ENCODE results near the gene SASS6.

Gene SASS6, protein sequence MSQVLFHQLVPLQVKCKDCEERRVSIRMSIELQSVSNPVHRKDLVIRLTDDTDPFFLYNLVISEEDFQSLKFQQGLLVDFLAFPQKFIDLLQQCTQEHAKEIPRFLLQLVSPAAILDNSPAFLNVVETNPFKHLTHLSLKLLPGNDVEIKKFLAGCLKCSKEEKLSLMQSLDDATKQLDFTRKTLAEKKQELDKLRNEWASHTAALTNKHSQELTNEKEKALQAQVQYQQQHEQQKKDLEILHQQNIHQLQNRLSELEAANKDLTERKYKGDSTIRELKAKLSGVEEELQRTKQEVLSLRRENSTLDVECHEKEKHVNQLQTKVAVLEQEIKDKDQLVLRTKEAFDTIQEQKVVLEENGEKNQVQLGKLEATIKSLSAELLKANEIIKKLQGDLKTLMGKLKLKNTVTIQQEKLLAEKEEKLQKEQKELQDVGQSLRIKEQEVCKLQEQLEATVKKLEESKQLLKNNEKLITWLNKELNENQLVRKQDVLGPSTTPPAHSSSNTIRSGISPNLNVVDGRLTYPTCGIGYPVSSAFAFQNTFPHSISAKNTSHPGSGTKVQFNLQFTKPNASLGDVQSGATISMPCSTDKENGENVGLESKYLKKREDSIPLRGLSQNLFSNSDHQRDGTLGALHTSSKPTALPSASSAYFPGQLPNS
- total RNA-seq, result 3.4 to 8.6 reads per million in 2 donors

DNA sequence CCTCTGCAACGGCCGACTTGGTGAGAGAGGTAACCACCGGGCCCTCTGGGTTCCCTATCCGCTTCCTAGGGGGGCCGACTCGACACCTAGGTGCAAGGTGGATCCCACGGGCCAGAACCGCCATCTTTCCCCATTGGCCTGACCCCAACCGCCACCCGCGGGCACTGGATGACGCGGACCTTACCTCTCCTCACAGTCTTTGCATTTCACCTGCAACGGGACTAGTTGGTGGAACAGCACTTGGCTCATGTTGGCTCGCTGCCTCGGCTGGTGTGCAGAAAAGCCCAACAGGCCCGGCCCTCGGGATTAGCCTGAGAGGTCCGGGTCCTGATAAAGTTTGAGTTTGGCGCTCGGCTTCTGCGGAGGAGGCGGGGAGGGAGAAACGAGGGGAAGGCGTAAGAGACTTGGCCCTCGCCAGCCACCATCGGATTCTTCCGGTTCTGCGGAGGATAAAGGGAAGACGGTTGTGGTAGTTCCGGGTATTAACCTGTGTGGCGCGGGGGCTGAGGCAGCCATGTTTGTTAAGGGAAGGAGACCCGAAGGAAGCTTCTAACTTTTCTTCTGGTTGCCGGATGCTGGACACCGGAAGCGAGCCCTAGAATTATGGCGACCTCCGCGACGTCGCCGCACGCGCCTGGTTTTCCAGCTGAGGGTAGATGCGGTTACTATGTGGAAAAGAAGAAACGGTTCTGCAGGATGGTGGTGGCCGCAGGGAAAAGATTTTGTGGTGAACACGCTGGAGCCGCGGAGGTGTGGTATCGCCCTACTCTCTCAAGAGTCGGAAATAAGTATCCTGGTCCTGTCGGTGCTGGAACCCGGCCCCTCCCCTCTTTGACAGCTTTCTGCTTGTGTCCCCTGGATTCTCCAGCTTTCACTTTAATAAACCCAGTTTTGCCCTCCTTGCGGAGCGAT lies at the start of gene SASS6, which contains the start of gene TRMT13:
Gene SASS6, minus strand, starts transcription at position 365 of the 912 bp plus-strand sequence. Its CDS starts 116 bp downstream, at position 249.
Gene TRMT13, plus strand, starts transcription at position 598 of the 912 bp plus-strand sequence. Its CDS starts 6 bp downstream, at position 604.
- peak; percentile 86 to 99 (median 93) for DNase-seq

DNA sequence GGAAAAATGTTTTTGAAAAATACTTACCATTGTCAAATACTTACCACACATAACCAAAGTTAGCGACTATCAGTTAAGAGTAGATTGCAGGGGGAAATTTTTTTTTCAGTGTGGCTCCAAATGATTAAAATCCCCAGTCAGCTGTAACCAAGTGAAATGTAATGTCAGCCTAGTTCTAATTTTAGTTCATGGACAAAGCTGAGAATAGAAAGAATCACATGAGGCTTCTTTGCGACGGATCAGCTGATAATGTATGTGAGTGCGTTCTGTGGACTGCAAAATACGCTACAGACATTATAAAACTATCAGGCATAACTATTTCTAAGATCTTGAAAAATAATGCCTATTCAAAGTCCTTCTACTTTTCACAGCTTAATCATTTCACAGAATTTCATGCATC lies 45.4 kb upstream of the SASS6 start, which contains the start of gene LRRC39:
Gene LRRC39, minus strand, starts transcription at position 166 of the 400 bp plus-strand sequence. CDS start 9,740 bp downstream, outside the sequence.
- DNase-seq, result no peak

DNA sequence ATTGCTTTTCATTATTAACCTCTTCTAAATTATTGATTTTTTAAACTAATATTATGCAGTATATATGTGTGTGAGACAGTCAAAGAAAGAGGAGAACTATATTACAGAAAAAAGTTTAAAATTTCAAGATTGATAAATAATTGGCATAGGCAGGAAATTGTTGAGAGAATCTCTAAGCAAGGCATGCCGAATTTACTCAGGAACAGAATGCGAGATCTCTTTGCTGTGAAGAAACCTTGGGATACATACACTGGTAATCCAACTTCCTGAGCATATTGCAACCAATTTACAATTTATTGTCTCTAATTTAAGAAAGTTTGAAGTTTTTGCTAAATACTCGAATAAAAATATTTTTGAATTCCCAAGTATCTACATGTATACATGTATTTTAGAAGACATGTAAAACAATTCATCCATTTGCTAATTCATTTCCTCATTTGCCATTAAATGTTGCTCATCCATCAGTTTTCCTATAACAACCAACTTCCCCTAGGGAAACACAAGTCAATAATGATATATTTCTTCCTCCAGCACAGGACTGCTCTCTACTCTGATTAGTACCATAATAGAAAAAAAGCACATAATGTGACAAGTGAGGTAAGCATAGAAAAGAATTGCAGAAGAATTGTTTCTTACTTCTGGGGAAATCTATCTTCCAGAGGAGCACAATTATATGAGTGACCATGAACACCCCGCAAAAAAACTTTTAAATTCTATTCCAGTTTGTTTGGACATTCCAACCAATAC lies 44.7 kb upstream of the SASS6 start:
- no peak for DNase-seq

DNA sequence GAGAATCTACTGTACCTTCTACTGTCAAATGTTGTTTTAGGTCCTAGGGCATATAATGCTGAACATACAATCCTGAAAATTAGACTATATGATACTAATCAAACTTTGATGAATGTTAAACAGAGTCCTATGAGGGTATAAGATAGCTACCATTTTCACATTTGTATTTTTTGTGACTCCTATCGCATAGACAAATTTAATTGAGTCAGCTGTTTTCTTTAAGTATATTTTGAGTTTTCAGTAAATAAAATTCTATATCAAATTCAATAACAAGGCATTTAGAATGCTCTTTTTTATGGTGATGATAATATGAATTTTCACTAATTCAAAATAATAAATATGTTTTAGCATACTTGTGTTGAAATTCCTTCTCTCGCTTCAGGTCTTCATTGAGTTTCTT lies 35.3 kb upstream of the SASS6 start:
- DNase-seq, result no peak

DNA sequence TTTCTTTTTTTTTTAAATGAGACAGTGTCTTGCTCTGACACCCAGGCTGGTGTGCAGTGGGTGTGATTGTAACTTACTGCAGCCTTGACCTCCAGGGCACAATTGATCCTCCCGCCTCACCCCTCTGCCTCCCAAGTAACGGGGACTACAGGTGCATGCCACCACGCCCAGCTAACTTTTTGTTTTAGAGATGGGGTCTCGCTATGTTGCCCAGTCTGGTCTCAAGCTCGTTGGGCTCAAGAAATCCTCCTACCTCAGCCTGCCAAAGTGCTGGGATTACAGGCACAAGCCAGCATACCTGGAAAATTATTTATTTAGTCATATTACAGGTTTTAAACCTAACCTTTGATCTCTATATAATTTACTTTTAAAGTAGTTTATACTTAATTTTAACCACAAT lies 32.0 kb upstream of the SASS6 start:
- no peak for DNase-seq

DNA sequence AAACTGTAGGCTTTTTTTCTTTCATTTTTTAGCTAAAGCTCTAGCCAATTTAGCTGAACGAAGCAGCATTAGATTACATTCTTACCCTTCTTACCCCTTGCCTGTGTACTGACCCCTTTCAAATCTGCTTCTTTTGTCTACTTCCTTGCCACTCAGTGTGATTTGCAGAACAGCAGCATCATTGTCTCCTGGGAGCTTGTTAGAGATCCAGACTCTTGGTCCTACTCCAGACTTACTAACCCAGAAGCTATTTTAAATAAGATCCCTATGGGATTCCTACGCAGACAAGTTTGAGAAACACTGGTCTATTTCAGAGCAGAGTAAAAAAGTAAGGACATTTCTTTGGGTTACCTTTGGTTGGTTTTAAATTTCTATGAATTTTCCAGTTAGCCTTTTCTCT lies 31.5 kb upstream of the SASS6 start:
- DNase-seq, result no peak

DNA sequence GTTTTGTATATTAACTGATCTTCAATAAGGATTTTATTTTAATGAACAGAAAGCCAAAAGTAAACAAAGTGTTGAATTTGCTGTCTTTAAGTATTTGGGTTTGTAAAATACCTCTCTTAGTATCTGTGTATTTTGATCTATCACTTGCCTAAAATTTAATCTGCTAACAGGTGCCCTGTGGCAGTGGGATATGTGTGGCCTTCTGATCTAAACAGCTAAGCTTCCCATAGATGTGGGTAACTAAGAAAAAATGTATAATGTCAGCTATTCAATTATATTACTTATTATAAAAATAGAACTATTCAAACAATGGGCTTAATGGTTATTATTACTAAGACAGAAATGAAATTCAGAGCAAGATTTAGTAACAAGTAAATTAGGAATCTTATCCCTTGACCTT lies 30.2 kb upstream of the SASS6 start:
- no peak for DNase-seq

DNA sequence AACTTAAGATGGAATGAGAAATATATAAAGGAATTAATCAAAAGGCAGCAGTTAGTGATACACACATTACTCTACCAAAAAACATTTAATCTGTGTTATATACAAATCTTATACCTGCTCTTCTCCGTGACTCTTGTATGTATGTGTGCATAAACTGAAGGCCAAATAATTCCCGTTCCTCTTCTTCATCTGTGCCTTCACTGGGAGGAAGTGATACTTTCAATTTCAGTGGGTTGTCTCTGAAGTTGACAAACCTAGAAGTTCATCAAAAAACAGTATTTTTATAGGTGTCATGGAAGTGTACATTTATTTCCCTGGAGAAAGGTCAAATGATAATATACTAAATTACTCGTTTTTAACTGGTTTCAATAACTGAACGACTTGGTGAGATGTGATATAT lies 19.5 kb upstream of the SASS6 start:
- no peak for DNase-seq

DNA sequence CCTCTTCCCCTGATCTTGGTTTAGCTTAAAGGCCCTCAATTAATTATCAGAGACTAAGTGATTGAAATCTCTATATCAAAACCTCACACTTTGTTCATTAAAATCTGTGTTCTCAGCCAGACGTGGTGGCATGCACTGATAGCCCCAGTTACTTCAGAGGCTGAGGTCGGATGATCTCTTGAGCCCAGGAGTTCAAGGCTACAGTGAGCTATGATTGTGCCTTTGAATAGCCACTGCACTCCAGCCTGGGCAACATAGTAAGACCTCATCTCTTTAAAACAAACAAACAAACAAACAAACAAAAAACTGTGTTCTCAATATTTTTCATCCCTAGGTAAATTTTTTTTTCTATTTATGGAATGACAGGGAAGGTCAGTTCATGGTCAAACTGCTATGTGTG lies 18.9 kb upstream of the SASS6 start:
- no peak for DNase-seq

DNA sequence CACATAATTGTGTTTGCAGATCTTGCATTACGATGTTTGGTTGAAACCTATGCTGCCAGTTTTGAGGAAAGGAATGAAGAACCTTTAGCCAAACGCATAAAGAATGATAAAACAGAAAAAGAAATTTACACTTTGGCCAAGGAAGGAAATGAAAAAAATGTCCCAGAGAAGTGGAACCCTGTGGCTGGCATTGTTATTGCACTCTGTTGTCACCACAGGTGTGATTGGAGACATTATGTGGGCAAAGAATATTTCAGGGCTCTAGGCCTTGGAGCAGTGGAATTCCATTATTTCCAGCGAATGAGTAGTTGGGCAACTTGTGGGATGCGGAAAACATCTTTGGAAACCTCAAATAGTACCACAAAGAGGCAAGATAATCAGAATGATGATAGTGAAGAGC lies 15.1 kb upstream of the SASS6 start:
- no peak for DNase-seq

DNA sequence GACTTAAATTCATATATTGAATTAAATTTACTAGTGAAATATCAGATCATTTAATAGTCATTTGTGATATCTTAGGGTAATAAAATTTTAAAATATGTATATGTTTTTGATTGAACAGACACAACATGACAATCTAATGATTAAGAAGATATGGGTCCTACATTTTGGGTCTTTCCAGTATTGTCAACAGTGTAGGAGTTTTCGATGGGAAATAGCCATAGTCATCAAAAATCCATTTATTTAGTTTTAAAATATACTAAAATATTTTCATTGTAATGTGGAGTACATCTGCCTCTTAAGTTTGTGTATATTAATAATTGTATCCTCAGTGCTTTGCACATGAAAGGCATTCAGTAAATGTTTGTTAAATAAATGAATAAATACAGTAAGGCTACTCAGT lies 14.2 kb upstream of the SASS6 start:
- DNase-seq, result no peak

DNA sequence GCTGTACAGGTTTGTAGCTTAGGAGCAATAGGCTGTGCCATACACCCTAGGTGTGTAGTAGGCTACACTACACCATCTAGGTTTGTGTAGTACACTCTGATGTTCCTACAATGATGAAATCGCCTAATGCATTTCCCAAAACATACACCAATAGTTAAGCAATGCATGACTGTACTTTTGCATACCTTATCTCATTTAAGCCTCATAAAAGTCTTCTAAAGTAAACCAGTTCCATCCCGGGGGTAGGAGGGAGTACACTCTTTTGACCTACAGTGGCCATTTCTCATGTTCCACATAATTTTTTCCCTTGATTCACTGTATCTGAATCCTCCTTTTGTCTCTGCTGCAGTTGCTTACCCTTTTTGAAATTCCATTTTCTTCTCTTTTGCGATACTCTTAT lies 12.4 kb upstream of the SASS6 start:
- DNase-seq, result no peak

DNA sequence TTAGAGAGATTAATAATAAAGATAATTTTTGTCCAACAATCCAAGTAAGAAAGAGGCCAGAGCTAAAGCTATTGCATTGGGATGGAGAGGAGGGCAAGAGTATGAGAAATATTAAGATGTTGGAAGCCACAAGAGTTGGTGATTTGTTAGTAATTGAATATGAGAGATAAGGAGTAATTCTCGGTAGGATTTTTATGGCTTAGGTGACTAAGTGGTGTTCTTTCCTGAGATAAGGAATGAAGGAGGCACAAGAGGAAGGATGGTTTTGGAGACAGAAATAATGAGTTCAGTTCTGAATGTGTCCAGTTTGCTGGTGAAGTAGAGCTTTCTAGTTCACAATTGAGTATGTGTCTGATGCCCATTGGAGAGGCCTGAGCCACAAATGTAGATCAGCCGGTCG lies 9.6 kb upstream of the SASS6 start:
- DNase-seq, result no peak

DNA sequence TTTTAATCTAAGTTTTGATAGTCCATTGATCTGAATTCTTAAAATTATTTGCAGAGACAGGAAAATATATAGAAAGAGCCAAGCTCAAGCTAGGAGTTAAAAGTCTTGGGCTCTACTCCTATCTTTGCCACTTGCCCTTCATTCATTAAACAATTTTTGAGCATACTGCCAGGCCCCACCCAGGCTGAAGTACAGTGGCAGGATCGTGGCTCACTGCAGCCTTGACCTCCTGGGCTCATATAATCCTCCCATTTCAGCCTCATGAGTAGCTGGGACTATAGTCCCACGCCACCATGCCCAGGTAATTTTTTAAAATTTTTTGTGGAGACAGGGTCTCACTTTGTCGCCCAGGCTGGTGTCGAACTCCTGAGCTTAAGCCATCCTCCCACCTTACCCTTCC lies 8.5 kb upstream of the SASS6 start:
- DNase-seq, result no peak

DNA sequence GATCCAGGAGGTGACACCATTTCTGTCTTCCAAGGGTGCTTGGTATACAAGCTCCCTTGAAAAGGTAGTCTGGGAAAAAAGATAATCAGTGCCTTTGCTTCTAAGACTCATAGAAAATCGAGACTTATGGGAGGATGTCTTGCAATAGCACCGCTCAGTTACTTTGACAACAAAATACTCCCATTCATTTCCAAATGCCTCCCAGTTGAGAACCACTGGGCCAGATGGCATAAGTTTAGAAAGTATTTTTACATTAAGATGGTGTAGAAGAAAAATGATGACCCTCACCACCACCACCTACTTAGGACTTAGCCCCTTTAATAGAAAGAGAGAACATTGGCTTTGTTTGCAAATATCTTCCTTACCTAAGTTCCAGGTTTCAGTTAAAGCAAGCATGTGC lies 4.9 kb upstream of the SASS6 start:
- no peak for DNase-seq

DNA sequence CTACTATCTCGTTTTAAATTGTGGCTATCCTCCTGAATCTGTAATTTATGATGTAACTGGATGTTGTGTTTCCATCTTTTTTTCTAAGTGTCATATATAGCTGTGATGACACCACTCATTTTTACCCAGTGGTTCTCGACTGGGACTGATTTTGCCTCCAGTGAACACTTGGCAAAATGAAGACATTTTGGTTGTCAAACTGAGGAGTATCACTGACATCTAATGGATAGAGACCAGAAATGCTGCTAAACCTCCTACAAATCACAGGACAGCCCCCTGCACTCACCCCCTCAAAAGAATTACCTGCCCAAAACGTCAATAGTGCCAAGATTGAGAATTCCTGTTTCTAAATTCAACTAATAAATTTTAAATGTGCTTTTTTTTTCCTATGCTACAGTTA lies 2.1 kb upstream of the SASS6 start:
- peak in 1 of 5 experiments; percentile 15 for DNase-seq

DNA sequence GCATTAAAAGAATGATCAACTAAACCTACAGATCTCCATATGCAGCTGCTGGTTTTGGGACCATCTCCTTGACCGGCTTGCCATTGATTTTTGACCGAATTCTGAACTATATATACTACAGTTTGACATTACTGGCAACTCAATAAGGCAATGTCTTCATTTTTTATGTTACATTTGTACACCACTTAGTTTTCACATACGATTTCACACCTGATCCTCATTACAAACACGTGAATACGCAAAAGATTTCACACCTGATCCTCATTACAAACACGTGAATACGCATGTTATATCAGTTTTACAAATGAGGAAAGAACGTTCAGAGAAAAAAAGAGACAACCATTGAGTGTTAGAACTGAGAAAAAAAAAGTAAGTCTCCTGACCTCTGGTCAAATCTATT lies 1.1 kb downstream of the SASS6 start:
- no peak for DNase-seq

DNA sequence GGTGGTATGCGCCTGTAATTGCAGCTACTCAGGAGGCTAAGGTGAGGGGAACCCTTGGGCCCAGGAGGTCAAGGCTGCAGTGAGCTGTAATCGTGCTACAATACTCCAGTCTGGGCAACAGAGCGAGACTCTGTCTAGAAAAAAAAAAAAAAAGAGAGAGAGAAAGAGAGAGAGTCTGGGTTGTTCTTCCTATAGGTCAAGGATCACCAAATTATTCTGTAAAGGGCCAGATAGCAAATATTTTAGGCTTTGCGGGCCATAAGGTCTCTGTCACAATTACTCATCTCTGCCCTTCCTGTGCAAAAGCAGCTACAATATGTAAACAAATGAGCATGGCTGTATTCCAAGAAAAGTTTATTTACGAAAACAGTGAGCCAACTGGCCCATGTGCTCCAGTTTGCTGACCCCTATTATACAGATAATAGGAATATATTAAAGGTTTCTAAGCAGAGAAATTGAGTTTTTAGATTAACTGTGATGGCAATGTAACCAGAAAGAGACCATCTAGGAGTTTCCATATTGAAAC lies 2.1 kb downstream of the SASS6 start:
- no peak for DNase-seq

DNA sequence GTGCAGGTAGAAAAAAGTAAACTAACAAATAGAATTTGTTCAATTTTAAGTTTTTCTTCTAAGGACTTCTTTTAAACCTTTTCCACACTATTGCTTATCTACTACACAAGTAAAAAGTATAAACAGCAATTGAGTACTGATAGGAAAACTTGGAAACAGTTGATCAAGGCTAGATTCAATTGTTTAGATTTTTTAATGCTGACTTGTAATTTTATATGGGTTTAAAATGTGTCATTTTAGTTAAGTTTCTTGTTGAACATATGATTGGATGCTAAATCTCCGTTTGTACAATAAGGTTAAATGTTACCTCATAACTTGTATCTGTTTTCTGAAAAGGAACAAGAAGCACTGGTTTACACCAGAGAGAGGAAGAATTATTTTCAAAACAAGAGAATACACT lies 5.5 kb downstream of the SASS6 start:
- no peak for DNase-seq

DNA sequence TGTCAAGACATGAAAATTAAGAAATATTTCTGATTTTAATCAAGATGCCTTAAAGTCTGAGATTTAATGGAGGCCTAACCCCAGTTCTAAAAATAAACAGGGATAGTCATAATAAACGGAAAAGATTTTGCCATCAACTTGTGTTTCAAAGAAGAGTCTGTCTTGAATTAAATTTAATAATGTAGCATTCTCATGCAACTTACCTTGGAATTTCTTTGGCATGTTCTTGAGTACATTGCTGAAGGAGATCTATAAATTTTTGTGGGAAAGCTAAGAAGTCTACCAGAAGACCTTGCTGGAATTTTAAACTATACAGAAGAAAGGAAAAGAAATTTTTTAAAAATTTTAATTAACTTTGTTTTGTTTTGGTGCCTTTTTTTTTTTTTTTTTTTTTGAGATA lies 10.6 kb downstream of the SASS6 start:
- no peak for DNase-seq

DNA sequence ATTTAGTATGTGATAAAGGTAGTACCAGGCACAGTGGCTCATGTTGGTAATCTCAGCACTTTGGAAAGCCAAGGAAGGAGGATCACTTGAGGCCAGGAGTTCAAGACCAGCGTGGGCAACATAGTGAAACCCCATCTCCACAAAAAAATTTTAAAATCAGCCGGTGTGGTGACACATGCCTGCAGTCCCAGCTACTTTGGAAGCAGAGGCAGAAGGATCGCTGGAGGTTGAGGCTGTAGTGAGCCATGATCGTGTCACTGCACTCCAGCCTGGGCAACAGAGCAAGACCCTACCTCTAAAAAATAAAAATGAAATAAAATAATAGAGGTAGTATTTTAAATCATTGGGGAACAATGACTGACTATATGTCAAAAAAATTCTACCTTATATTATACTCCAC lies 17.2 kb downstream of the SASS6 start:
- DNase-seq, result no peak

DNA sequence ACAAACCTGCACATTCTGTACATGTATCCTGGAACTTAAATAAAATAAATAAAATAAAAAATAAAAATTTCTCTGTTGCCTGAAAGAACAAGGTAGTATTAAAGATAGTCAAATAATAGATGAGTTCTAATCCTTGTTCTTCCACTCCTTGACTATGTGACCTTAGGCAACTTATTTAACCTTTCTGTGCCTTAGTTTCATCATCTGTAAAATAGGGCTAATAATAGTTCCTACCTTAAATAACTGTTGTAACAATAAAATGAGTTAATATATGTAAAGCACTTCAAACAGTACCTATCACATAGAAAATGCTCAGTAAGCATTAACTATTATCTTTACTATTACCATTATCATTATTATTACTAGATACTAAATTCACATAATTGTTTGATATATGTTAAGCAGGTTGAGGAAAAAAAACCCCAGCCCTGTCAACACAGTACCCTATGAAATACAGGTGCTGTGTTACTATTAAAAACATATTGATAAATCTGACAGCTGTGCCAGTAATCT lies 23.1 kb downstream of the SASS6 start:
- DNase-seq, result no peak

Data from T-helper 2 cell (primary cell).